ENCODE results near the gene CDK14.

CDK14 gene

DNA sequence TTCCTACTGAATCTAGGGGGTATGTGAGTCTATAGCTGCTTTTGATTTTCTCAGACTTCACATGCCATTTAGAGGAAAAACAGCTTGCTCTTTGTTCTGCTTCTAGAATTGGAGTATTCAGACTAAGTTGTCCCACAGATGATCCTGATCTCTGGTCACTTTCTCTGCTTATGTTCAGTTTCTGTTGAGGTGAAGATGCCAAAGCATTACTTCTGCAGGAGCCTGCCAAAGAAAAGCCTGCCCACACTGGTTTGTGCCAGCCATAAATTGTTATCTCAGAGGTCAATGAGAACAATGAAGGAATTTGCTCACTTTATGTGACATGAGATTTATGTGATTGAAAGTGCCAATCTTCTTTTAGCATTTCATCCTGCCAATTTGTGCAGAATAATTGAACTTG is 163.6 kb downstream of the CDK14 start:
- no peaks in the 10 kb centered on the region for H3K27me3 ChIP-seq (ENCODE audit: insufficient read depth, low read length)
- H3K79me1 ChIP-seq (ENCODE audit: low read length), result no peaks in the 10 kb centered on the region
- no peak overlapping the region for H3K23ac ChIP-seq (ENCODE audit: low read length)
- no peak overlapping the region for H3K4me3 ChIP-seq (ENCODE audit: low read depth, low read length)
- H4K12ac ChIP-seq (ENCODE audit: low read depth, low read length), result no peak overlapping the region
- no peaks in the 10 kb centered on the region for H3K4me1 ChIP-seq (ENCODE audit: control insufficient read depth in 1 of 2, insufficient read depth in 2 of 2, low read length in 2 of 2)
- no peak overlapping the region for H4K91ac ChIP-seq (ENCODE audit: low read depth, low read length)
- H3K14ac ChIP-seq (ENCODE audit: low read length), result no peak overlapping the region
- no peak for DNase-seq
- H3K27ac ChIP-seq (ENCODE audit: low read depth, low read length), result no peak overlapping the region
- no peak overlapping the region for H3K18ac ChIP-seq (ENCODE audit: low read length)
- no peak overlapping the region for H3K9ac ChIP-seq (ENCODE audit: low read length)
- no peak overlapping the region for H2BK5ac ChIP-seq (ENCODE audit: low read depth, low read length, poor library complexity)
- no peaks in the 10 kb centered on the region for H3K79me2 ChIP-seq (ENCODE audit: control insufficient read depth, insufficient read depth, low read length, poor library complexity)
- no peaks in the 10 kb centered on the region for H3K36me3 ChIP-seq (ENCODE audit: control insufficient read depth in 1 of 2, insufficient read depth in 2 of 2, low read length in 2 of 2)
- no peaks in the 10 kb centered on the region for H3K9me3 ChIP-seq (ENCODE audit: insufficient read depth, low read depth, low read length)
- no peak overlapping the region for H2AK5ac ChIP-seq (ENCODE audit: low read length)
- H2AFZ ChIP-seq (ENCODE audit: insufficient read depth, low read length, poor library complexity), result no peak overlapping the region
- H4K8ac ChIP-seq (ENCODE audit: low read depth, low read length), result no peak overlapping the region
- H3K4ac ChIP-seq (ENCODE audit: low read depth, low read length), result no peak overlapping the region
- H2BK12ac ChIP-seq (ENCODE audit: low read length), result no peak overlapping the region
- H2BK120ac ChIP-seq (ENCODE audit: insufficient read depth, low read length, poor library complexity), result no peak overlapping the region
- no peak overlapping the region for H3K4me2 ChIP-seq (ENCODE audit: low read length)

DNA sequence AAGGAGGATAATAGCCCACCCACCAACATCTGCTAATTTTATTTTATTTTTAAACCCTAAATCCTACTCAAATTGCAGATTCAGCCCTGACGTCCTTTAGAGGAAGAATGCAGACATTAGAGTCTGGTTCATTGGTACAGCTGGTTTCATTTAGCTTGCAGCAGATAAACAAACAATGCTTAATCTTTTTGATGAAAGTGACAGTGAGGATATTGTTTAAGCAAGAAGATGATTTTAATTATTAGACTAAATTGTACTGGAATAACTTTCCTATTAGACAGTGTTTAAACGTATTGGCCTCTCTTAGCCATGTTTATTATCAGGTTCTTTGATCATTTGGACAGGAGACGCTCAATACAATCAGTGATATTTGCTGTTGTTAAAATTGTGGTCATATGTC is 164.8 kb downstream of the CDK14 start:
- H4K91ac ChIP-seq (ENCODE audit: low read depth, low read length), result no peak overlapping the region
- H3K4me3 ChIP-seq (ENCODE audit: low read depth, low read length), result no peak overlapping the region
- H3K79me1 ChIP-seq (ENCODE audit: low read length), result no peaks in the 10 kb centered on the region
- H2BK12ac ChIP-seq (ENCODE audit: low read length), result no peak overlapping the region
- no peak overlapping the region for H3K27ac ChIP-seq (ENCODE audit: low read depth, low read length)
- no peak overlapping the region for H3K9ac ChIP-seq (ENCODE audit: low read length)
- peaks cover 0 to 2% of the 10 kb centered on the region in 2 experiments for H3K4me1 ChIP-seq (ENCODE audit: control insufficient read depth in 1 of 2, insufficient read depth in 2 of 2, low read length in 2 of 2)
- no CpG with 5 or more reads among the region's 3 CpGs for WGBS (ENCODE audit: extremely low coverage, insufficient coverage, insufficient read length)
- no peak overlapping the region for H2AK5ac ChIP-seq (ENCODE audit: low read length)
- no peak overlapping the region for H2BK120ac ChIP-seq (ENCODE audit: insufficient read depth, low read length, poor library complexity)
- no peak overlapping the region for H3K23ac ChIP-seq (ENCODE audit: low read length)
- no peak overlapping the region for H3K4me2 ChIP-seq (ENCODE audit: low read length)
- H4K8ac ChIP-seq (ENCODE audit: low read depth, low read length), result no peak overlapping the region
- H3K14ac ChIP-seq (ENCODE audit: low read length), result no peak overlapping the region
- no peak overlapping the region for H2BK5ac ChIP-seq (ENCODE audit: low read depth, low read length, poor library complexity)
- no peak overlapping the region for H3K4ac ChIP-seq (ENCODE audit: low read depth, low read length)
- H3K9me3 ChIP-seq (ENCODE audit: insufficient read depth, low read depth, low read length), result no peaks in the 10 kb centered on the region
- no peaks in the 10 kb centered on the region for H3K36me3 ChIP-seq (ENCODE audit: control insufficient read depth in 1 of 2, insufficient read depth in 2 of 2, low read length in 2 of 2)
- H3K79me2 ChIP-seq (ENCODE audit: control insufficient read depth, insufficient read depth, low read length, poor library complexity), result no peaks in the 10 kb centered on the region
- H3K18ac ChIP-seq (ENCODE audit: low read length), result no peak overlapping the region
- no peak overlapping the region for H2AFZ ChIP-seq (ENCODE audit: insufficient read depth, low read length, poor library complexity)
- no peaks in the 10 kb centered on the region for H3K27me3 ChIP-seq (ENCODE audit: insufficient read depth, low read length)
- H4K12ac ChIP-seq (ENCODE audit: low read depth, low read length), result no peak overlapping the region
- no peak for DNase-seq

DNA sequence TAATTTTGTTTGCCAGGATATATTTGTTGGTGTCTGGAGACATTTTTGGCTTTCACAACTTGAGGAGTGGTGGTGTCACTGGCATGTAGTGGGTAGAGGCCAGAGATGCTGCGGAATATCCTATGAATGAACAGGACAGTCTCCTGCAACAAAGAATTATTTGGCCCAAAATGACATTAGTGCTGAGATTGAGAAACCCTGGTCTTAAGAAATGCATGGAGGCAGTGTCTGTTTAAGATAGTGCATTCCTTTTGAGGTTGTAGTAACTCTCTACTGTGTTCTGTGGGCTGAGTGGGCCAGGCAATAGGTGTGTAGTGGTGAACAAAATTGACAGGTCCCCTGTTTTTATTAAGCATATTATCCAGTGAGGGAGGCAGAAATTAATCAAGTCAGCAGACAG is 165.5 kb downstream of the CDK14 start:
- H4K91ac ChIP-seq (ENCODE audit: low read depth, low read length), result no peak overlapping the region
- DNase-seq, result no peak
- no CpG with 5 or more reads among the region's 1 CpG for WGBS (ENCODE audit: extremely low coverage, insufficient coverage, insufficient read length)

DNA sequence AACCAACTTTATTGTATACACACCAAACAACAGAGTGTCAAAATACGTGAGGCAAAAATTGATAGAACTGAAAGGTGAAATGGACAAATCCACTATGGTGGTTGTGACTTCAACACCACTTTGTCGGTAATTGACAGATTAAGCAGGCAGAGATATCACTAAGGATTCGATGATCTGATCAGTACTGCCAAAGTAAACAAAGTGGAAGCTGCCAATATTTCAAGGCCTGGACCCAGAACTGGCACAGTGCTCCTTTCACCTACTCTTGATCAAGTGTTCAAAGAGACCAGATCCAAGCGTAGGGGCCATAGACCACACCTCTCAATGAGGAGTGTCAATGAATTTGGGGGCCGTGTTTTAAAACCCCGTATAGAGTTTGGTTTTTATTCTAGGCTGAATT is 167.0 kb downstream of the CDK14 start:
- Histone ChIP-seq H3K27me3 (ENCODE audit: insufficient read depth, low read length) (no peaks in the 10 kb centered on the region), H3K9me3 (ENCODE audit: insufficient read depth, low read depth, low read length) (no peaks in the 10 kb centered on the region), H2BK12ac (ENCODE audit: low read length) (no peak overlapping the region), H3K4me3 (ENCODE audit: low read depth, low read length) (no peak overlapping the region), H3K14ac (ENCODE audit: low read length) (no peak overlapping the region), H3K9ac (ENCODE audit: low read length) (no peak overlapping the region), H2BK5ac (ENCODE audit: low read depth, low read length, poor library complexity) (no peak overlapping the region), H3K79me2 (ENCODE audit: control insufficient read depth, insufficient read depth, low read length, poor library complexity) (no peaks in the 10 kb centered on the region), H3K27ac (ENCODE audit: low read depth, low read length) (no peak overlapping the region), H4K91ac (ENCODE audit: low read depth, low read length) (no peak overlapping the region), H2AFZ (ENCODE audit: insufficient read depth, low read length, poor library complexity) (no peak overlapping the region), H3K79me1 (ENCODE audit: low read length) (no peaks in the 10 kb centered on the region), H4K8ac (ENCODE audit: low read depth, low read length) (no peak overlapping the region), H2AK5ac (ENCODE audit: low read length) (no peak overlapping the region), H2BK120ac (ENCODE audit: insufficient read depth, low read length, poor library complexity) (no peak overlapping the region), H3K4ac (ENCODE audit: low read depth, low read length) (no peak overlapping the region), H3K4me2 (ENCODE audit: low read length) (no peak overlapping the region), H4K12ac (ENCODE audit: low read depth, low read length) (no peak overlapping the region), H3K4me1 (ENCODE audit: control insufficient read depth in 1 of 2, insufficient read depth in 2 of 2, low read length in 2 of 2) (peaks cover 0 to 2% of the 10 kb centered on the region in 2 experiments), H3K18ac (ENCODE audit: low read length) (no peak overlapping the region), H3K36me3 (ENCODE audit: control insufficient read depth in 1 of 2, insufficient read depth in 2 of 2, low read length in 2 of 2) (no peaks in the 10 kb centered on the region), H3K23ac (ENCODE audit: low read length) (no peak overlapping the region)
- DNase-seq, result no peak
- WGBS (ENCODE audit: extremely low coverage, insufficient coverage, insufficient read length), result no CpG with 5 or more reads among the region's 6 CpGs

More for the DNA sequence above, 165.5 kb downstream of the CDK14 start:
- no peak overlapping the region for H3K9ac ChIP-seq (ENCODE audit: low read length)
- no peak overlapping the region for H3K18ac ChIP-seq (ENCODE audit: low read length)
- no peaks in the 10 kb centered on the region for H3K9me3 ChIP-seq (ENCODE audit: insufficient read depth, low read depth, low read length)
- H3K27me3 ChIP-seq (ENCODE audit: insufficient read depth, low read length), result no peaks in the 10 kb centered on the region
- H3K4me3 ChIP-seq (ENCODE audit: low read depth, low read length), result no peak overlapping the region
- H3K79me2 ChIP-seq (ENCODE audit: control insufficient read depth, insufficient read depth, low read length, poor library complexity), result no peaks in the 10 kb centered on the region
- H3K14ac ChIP-seq (ENCODE audit: low read length), result no peak overlapping the region
- H2BK120ac ChIP-seq (ENCODE audit: insufficient read depth, low read length, poor library complexity), result no peak overlapping the region
- H2BK12ac ChIP-seq (ENCODE audit: low read length), result no peak overlapping the region
- no peak overlapping the region for H3K4ac ChIP-seq (ENCODE audit: low read depth, low read length)
- no peak overlapping the region for H4K8ac ChIP-seq (ENCODE audit: low read depth, low read length)
- no peak overlapping the region for H4K12ac ChIP-seq (ENCODE audit: low read depth, low read length)
- no peak overlapping the region for H3K23ac ChIP-seq (ENCODE audit: low read length)
- H3K79me1 ChIP-seq (ENCODE audit: low read length), result no peaks in the 10 kb centered on the region
- H3K27ac ChIP-seq (ENCODE audit: low read depth, low read length), result no peak overlapping the region
- no peak overlapping the region for H2BK5ac ChIP-seq (ENCODE audit: low read depth, low read length, poor library complexity)
- no peaks in the 10 kb centered on the region for H3K36me3 ChIP-seq (ENCODE audit: control insufficient read depth in 1 of 2, insufficient read depth in 2 of 2, low read length in 2 of 2)
- H3K4me2 ChIP-seq (ENCODE audit: low read length), result no peak overlapping the region
- no peak overlapping the region for H2AK5ac ChIP-seq (ENCODE audit: low read length)
- no peak overlapping the region for H2AFZ ChIP-seq (ENCODE audit: insufficient read depth, low read length, poor library complexity)
- peaks cover 0 to 2% of the 10 kb centered on the region in 2 experiments for H3K4me1 ChIP-seq (ENCODE audit: control insufficient read depth in 1 of 2, insufficient read depth in 2 of 2, low read length in 2 of 2)
